Brain microvascular endothelial cell (primary cell): ENCODE results near the gene GPANK1.

Source experiments
- DNase-seq: peaks from one replicate; pipeline ENCODE4 v3.0.0-alpha.2; 2020
- H3K27ac ChIP-seq: fragments of 250-450 bp; sonication (Bioruptor Pico); 2 replicates; pipeline ENCODE4 v1.5.1; 2020; ENCODE audit warnings: mild to moderate bottlenecking, moderate library complexity
- H3K27me3 ChIP-seq: fragments of 250-450 bp; sonication (Bioruptor Pico); replicated peaks from 2 replicates; pipeline ENCODE4 v1.5.1; 2020; ENCODE audit warnings: mild to moderate bottlenecking
- H3K36me3 ChIP-seq: fragments of 250-450 bp; sonication (Bioruptor Pico); replicated peaks from 2 replicates; pipeline ENCODE4 v1.5.1; 2020; ENCODE audit warnings: mild to moderate bottlenecking
- H3K4me3 ChIP-seq: 2 replicates; pipeline ENCODE4 v1.5.1; 2011; ENCODE audit warnings: low read depth, mild to moderate bottlenecking, control low read depth, low read length, moderate library complexity
- CTCF ChIP-seq: IDR thresholded peaks from 2 replicates; pipeline ENCODE4 v1.5.1; 2011; ENCODE audit warnings: low read depth, mild to moderate bottlenecking, moderate library complexity, low read length, control low read depth, inconsistent platforms; ENCODE audit errors: missing control alignments
- in situ Hi-C: cut with HindIII; loops from 2 replicates; pipeline ENCODE4 v1.10.0; 2017; ENCODE audit warnings: low sequenced_read_pairs, low pct_ligation_motif_present

GPANK1 gene

GRCh38 chr6:31636698-31637596 lies 27.9 kb downstream of the GPANK1 start:
- Histone ChIP-seq H3K36me3 (peaks cover 91% of the 10 kb centered on the region), H3K27me3 (no peaks in the 10 kb centered on the region), H3K4me3 (no peak overlapping the region), H3K27ac (no peak overlapping the region)
- TF ChIP-seq CTCF = no peak
- in situ Hi-C loops = no loop called here
- no peak for DNase-seq

GRCh38 chr6:31634969-31635575 lies 29.7 kb downstream of the GPANK1 start:
- TF ChIP-seq CTCF = no peak
- DNase-seq = no peak
- H3K27ac ChIP-seq = no peak overlapping the region
- peaks cover 91% of the 10 kb centered on the region for H3K36me3 ChIP-seq
- H3K4me3 ChIP-seq = no peak overlapping the region
- in situ Hi-C loops = no loop called here
- H3K27me3 ChIP-seq = no peaks in the 10 kb centered on the region

DNA sequence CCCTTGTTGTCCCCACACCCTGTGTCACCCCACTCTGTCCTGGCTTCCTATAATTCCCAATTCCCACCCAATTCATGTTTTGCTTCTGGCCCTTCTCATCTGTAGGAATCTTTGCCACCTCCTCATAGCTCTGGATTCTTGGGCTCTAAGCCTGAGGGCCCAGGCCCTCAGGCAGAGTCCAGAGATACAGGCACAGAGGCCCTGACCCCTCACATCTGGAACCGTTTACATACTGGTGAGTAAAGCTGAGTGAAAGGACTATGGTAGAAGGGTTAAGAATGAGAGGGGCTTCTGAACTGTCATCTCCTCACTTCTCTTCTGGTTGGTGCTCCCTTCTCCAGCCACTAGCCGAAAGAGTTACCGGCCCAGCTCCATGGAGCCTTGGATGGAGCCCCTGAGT lies 30.7 kb downstream of the GPANK1 start:
- Histone ChIP-seq H3K36me3 (peaks cover 93% of the 10 kb centered on the region), H3K4me3 (no peak overlapping the region), H3K27ac (no peak overlapping the region), H3K27me3 (no peaks in the 10 kb centered on the region)
- no peak for DNase-seq
- in situ Hi-C loops = no loop called here
- TF ChIP-seq CTCF = no peak

DNA sequence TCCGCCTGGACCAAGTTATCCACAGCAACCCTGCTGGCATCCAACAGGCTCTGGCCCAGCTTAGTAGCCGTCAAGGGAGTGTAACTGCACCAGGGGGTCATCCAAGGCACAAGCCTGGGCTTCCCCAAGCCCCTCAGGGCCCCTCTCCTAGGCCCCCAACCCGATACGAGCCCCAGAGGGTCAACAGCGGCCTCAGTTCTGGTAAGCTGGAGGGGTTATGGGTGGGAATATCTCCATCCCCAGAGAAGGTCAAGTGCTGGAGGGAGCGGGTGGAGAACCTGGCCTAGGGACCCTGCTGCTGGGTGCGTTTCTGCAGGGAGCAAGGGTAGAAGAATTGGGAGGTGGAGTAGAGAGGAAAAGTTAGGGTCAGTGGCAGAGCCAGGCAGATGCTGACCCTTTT lies 31.4 kb downstream of the GPANK1 start:
- Histone ChIP-seq H3K36me3 (peaks cover 95% of the 10 kb centered on the region), H3K4me3 (no peak overlapping the region), H3K27me3 (no peaks in the 10 kb centered on the region), H3K27ac (no peak overlapping the region)
- no peak for TF ChIP-seq CTCF
- in situ Hi-C loops = no loop called here
- no peak for DNase-seq

- in situ Hi-C loops = no loop called here
- H3K36me3 ChIP-seq = peaks cover 97% of the 10 kb centered on the region
- H3K27me3 ChIP-seq = no peaks in the 10 kb centered on the region
- no peak for TF ChIP-seq CTCF
- no peak overlapping the region for H3K4me3 ChIP-seq
- DNase-seq = no peak
- no peak overlapping the region for H3K27ac ChIP-seq
These were observed 32.4 kb downstream of the GPANK1 start for GRCh38 chr6:31632279-31632946.
